ENCODE measurements around the gene USP8.
"Not testable (repeated sequence)": the region's sequence is repeated elsewhere in the genome, so short reads cannot be mapped to it uniquely, and the experiment has no call there.

The USP8 gene

GRCh38 chr15:50452927-50453326 is 28.7 kb downstream of the USP8 start:
- DNase-seq: peak; percentile 54

GRCh38 chr15:50458348-50459112 is 34.3 kb downstream of the USP8 start:
- DNase-seq: peak; percentile 7

- peak; percentile 5 for DNase-seq
Observed at GRCh38 chr15:50463423-50464358, 39.5 kb downstream of the USP8 start.

GRCh38 chr15:50471072-50471471 is 46.9 kb downstream of the USP8 start:
- no peak for DNase-seq

- no peak for DNase-seq
Observed at GRCh38 chr15:50476143-50476542, 51.9 kb downstream of the USP8 start.

GRCh38 chr15:50484781-50485180 is 60.6 kb downstream of the USP8 start:
- no peak for DNase-seq

GRCh38 chr15:50485389-50485788 is 61.2 kb downstream of the USP8 start:
- no peak for DNase-seq

GRCh38 chr15:50487287-50487686 is 63.1 kb downstream of the USP8 start:
- DNase-seq: no peak

GRCh38 chr15:50493625-50494024 is 69.4 kb downstream of the USP8 start:
- DNase-seq: no peak

GRCh38 chr15:50494547-50494946 is 70.3 kb downstream of the USP8 start:
- not testable (repeated sequence) for DNase-seq

GRCh38 chr15:50496692-50497091 is 72.5 kb downstream of the USP8 start:
- no peak for DNase-seq

- DNase-seq: no peak
Observed at GRCh38 chr15:50500352-50500751, 76.1 kb downstream of the USP8 start.

GRCh38 chr15:50501815-50502214 is 77.6 kb downstream of the USP8 start:
- DNase-seq: no peak

- no peak for DNase-seq
Observed at GRCh38 chr15:50503144-50503543, 78.9 kb downstream of the USP8 start.

GRCh38 chr15:50505656-50506055 is 81.5 kb downstream of the USP8 start:
- DNase-seq: not testable (repeated sequence)

- no peak for DNase-seq
Observed at GRCh38 chr15:50506121-50506520, 81.9 kb downstream of the USP8 start.

GRCh38 chr15:50513001-50513400 is 88.8 kb downstream of the USP8 start:
- no peak for DNase-seq

- DNase-seq: peak; percentile 37
Observed at GRCh38 chr15:50519740-50520425, 95.7 kb downstream of the USP8 start.

- peak; percentile 11 for DNase-seq
Observed at GRCh38 chr15:50523851-50524251, 99.6 kb downstream of the USP8 start.

GRCh38 chr15:50531163-50531562 is 107.0 kb downstream of the USP8 start:
- DNase-seq: no peak

- DNase-seq: no peak
Observed at GRCh38 chr15:50531766-50532165, 107.6 kb downstream of the USP8 start.

- peak; percentile 57 for DNase-seq
Observed at GRCh38 chr15:50542887-50543210, 118.6 kb downstream of the USP8 start.

GRCh38 chr15:50543556-50543955 is 119.4 kb downstream of the USP8 start:
- DNase-seq: peak; percentile 34
